ENCODE measurements around the gene TMPRSS2.

Gene TMPRSS2

GRCh38 chr21:41480086-41480690 is 27.8 kb downstream of the TMPRSS2 start:
- no peak for FAIRE-seq

- FAIRE-seq: no peak
Measured at GRCh38 chr21:41479686-41480085, 28.3 kb downstream of the TMPRSS2 start.

GRCh38 chr21:41478319-41479177 is 29.4 kb downstream of the TMPRSS2 start:
- no peak for FAIRE-seq

- no peak for FAIRE-seq
Measured at GRCh38 chr21:41477641-41478318, 30.2 kb downstream of the TMPRSS2 start.

- no peak for FAIRE-seq
Measured at GRCh38 chr21:41475714-41476420, 32.1 kb downstream of the TMPRSS2 start.

- FAIRE-seq: no peak
Measured at GRCh38 chr21:41472753-41473548, 35.0 kb downstream of the TMPRSS2 start.

- no peak for FAIRE-seq
Measured at GRCh38 chr21:41470054-41470453, 37.9 kb downstream of the TMPRSS2 start.

GRCh38 chr21:41466024-41466820 is 41.7 kb downstream of the TMPRSS2 start:
- FAIRE-seq: no peak

- no peak for FAIRE-seq
Measured at GRCh38 chr21:41465176-41465781, 42.7 kb downstream of the TMPRSS2 start.

- no peak for FAIRE-seq
Measured at GRCh38 chr21:41460578-41461527, 47.1 kb downstream of the TMPRSS2 start.

- FAIRE-seq: no peak
Measured at GRCh38 chr21:41459884-41460534, 47.9 kb downstream of the TMPRSS2 start.

GRCh38 chr21:41458559-41458958 is 49.4 kb downstream of the TMPRSS2 start:
- no peak for FAIRE-seq

- no peak for FAIRE-seq
Measured at GRCh38 chr21:41458121-41458520, 49.8 kb downstream of the TMPRSS2 start.

- FAIRE-seq: no peak
Measured at GRCh38 chr21:41453761-41454160, 54.2 kb downstream of the TMPRSS2 start.

- no peak for FAIRE-seq
Measured at GRCh38 chr21:41453198-41453597, 54.8 kb downstream of the TMPRSS2 start.

- no peak for FAIRE-seq
Measured at GRCh38 chr21:41451753-41452676, 55.9 kb downstream of the TMPRSS2 start.

- no peak for FAIRE-seq
Measured at GRCh38 chr21:41449613-41450012, 58.3 kb downstream of the TMPRSS2 start.

- FAIRE-seq: no peak
Measured at GRCh38 chr21:41447356-41447755, 60.6 kb downstream of the TMPRSS2 start.
